Trophoblast cell (in vitro differentiated cells and primary cell): ENCODE data around the gene VTI1A.

Experiments used
- DNase-seq, 2 donors: peaks; one replicate each; pipeline ENCODE4 v3.0.0-alpha.2; 2016
- H2AFZ ChIP-seq: 2 replicates; pipeline ENCODE4 v1.6.1; 2013; ENCODE audit warnings: low read length, moderate library complexity, mild to moderate bottlenecking; ENCODE audit not compliant: insufficient read depth, poor library complexity
- H2AK5ac ChIP-seq: 2 replicates; pipeline ENCODE4 v1.6.1; 2013; ENCODE audit warnings: mild to moderate bottlenecking, low read length
- H2BK120ac ChIP-seq: 2 replicates; pipeline ENCODE4 v1.6.1; 2013; ENCODE audit warnings: low read length, mild to moderate bottlenecking, moderate library complexity; ENCODE audit not compliant: insufficient read depth, poor library complexity
- H2BK12ac ChIP-seq: 2 replicates; pipeline ENCODE4 v1.6.1; 2013; ENCODE audit warnings: mild to moderate bottlenecking, low read length, moderate library complexity
- H2BK5ac ChIP-seq: 2 replicates; pipeline ENCODE4 v1.6.1; 2013; ENCODE audit warnings: low read length, low read depth, moderate library complexity, mild to moderate bottlenecking; ENCODE audit not compliant: poor library complexity
- H3K14ac ChIP-seq: 2 replicates; pipeline ENCODE4 v1.6.1; 2013; ENCODE audit warnings: mild to moderate bottlenecking, low read length
- H3K18ac ChIP-seq: 2 replicates; pipeline ENCODE4 v1.6.1; 2013; ENCODE audit warnings: mild to moderate bottlenecking, low read length
- H3K23ac ChIP-seq: 2 replicates; pipeline ENCODE4 v1.6.1; 2013; ENCODE audit warnings: low read length
- H3K27ac ChIP-seq: 2 replicates; pipeline ENCODE4 v1.5.1; 2013; ENCODE audit warnings: low read depth, mild to moderate bottlenecking, inconsistent platforms, low read length, moderate library complexity
- H3K27me3 ChIP-seq: 2 replicates; pipeline ENCODE4 v1.6.1; 2013; ENCODE audit warnings: inconsistent platforms, mild to moderate bottlenecking, low read length, moderate library complexity; ENCODE audit not compliant: insufficient read depth
- H3K36me3 ChIP-seq, 2 experiments: 1 replicate in 1 of 2; 2 replicates in 1 of 2; pipeline ENCODE4 v1.6.1; 2013; ENCODE audit warnings: low read length in 2 of 2, mild to moderate bottlenecking in 2 of 2, moderate library complexity in 1 of 2; ENCODE audit not compliant: insufficient read depth in 2 of 2, control insufficient read depth in 1 of 2
- H3K4ac ChIP-seq: 2 replicates; pipeline ENCODE4 v1.6.1; 2013; ENCODE audit warnings: low read depth, mild to moderate bottlenecking, low read length, moderate library complexity
- H3K4me1 ChIP-seq, 2 experiments: 1 replicate in 1 of 2; 2 replicates in 1 of 2; pipeline ENCODE4 v1.6.1; 2013; ENCODE audit warnings: low read length in 2 of 2, mild to moderate bottlenecking in 2 of 2, moderate library complexity in 1 of 2; ENCODE audit not compliant: insufficient read depth in 2 of 2, control insufficient read depth in 1 of 2
- H3K4me2 ChIP-seq: 2 replicates; pipeline ENCODE4 v1.6.1; 2013; ENCODE audit warnings: inconsistent platforms, mild to moderate bottlenecking, low read length, moderate library complexity
- H3K4me3 ChIP-seq: 2 replicates; pipeline ENCODE4 v1.5.1; 2013; ENCODE audit warnings: mild to moderate bottlenecking, low read depth, low read length, inconsistent platforms
- H3K79me1 ChIP-seq: one replicate; pipeline ENCODE4 v1.6.1; 2013; ENCODE audit warnings: low read length
- H3K79me2 ChIP-seq: 2 replicates; pipeline ENCODE4 v1.6.1; 2013; ENCODE audit warnings: low read length, mild to moderate bottlenecking; ENCODE audit not compliant: control insufficient read depth, insufficient read depth, poor library complexity
- H3K9ac ChIP-seq: 2 replicates; pipeline ENCODE4 v1.6.1; 2013; ENCODE audit warnings: mild to moderate bottlenecking, low read length
- H3K9me3 ChIP-seq: 2 replicates; pipeline ENCODE4 v1.6.1; 2013; ENCODE audit warnings: low read depth, mild to moderate bottlenecking, control low read depth, inconsistent platforms, low read length; ENCODE audit not compliant: insufficient read depth
- H4K12ac ChIP-seq: 2 replicates; pipeline ENCODE4 v1.6.1; 2013; ENCODE audit warnings: low read depth, mild to moderate bottlenecking, low read length, moderate library complexity
- H4K8ac ChIP-seq: 2 replicates; pipeline ENCODE4 v1.6.1; 2013; ENCODE audit warnings: low read depth, mild to moderate bottlenecking, low read length, moderate library complexity
- H4K91ac ChIP-seq: one replicate; pipeline ENCODE4 v1.6.1; 2013; ENCODE audit warnings: low read depth, mild to moderate bottlenecking, low read length, moderate library complexity
- WGBS: extraction: QIAGEN DNeasy Blood & Tissue Kit; methylation state at CpG from one replicate; pipeline ENCODE4 v1.1.7; 2013; ENCODE audit warnings: missing lambda C conversion rate; ENCODE audit not compliant: insufficient read length, insufficient coverage; ENCODE audit errors: extremely low coverage; 5-methylcytosine and 5-hydroxymethylcytosine counted together

Gene VTI1A

GRCh38 chr10:112678581-112678980 is 231.6 kb downstream of the VTI1A start:
- no peaks in the 10 kb centered on the region for H3K9me3 ChIP-seq
- no peaks in the 10 kb centered on the region for H3K27me3 ChIP-seq
- no CpG with 5 or more reads among the region's 7 CpGs for WGBS
- H2BK120ac ChIP-seq: no peak overlapping the region
- H3K79me1 ChIP-seq: peaks cover 6% of the 10 kb centered on the region
- peaks cover 0 to 8% of the 10 kb centered on the region in 2 experiments for H3K4me1 ChIP-seq
- no peak overlapping the region for H3K14ac ChIP-seq
- no peak overlapping the region for H3K9ac ChIP-seq
- no peak overlapping the region for H3K4ac ChIP-seq
- H4K12ac ChIP-seq: no peak overlapping the region
- no peak overlapping the region for H3K18ac ChIP-seq
- no peak overlapping the region for H2BK5ac ChIP-seq
- H3K36me3 ChIP-seq: peaks cover 0 to 2% of the 10 kb centered on the region in 2 experiments
- peak overlapping the region; percentile 5 for H3K27ac ChIP-seq
- H4K91ac ChIP-seq: peak overlapping the region; percentile 32
- no peak overlapping the region for H2AFZ ChIP-seq
- no peak overlapping the region for H3K4me3 ChIP-seq
- DNase-seq: peak; percentile 53 to 89
- H2AK5ac ChIP-seq: no peak overlapping the region
- no peak overlapping the region for H3K4me2 ChIP-seq
- H3K23ac ChIP-seq: no peak overlapping the region
- no peak overlapping the region for H4K8ac ChIP-seq
- peaks cover 3% of the 10 kb centered on the region for H3K79me2 ChIP-seq
- H2BK12ac ChIP-seq: no peak overlapping the region

- no peak overlapping the region for H2BK5ac ChIP-seq
- no peak overlapping the region for H3K18ac ChIP-seq
- WGBS: no CpG with 5 or more reads among the region's 3 CpGs
- H4K91ac ChIP-seq: no peak overlapping the region
- no peak overlapping the region for H3K27ac ChIP-seq
- no peak overlapping the region for H2BK12ac ChIP-seq
- no peak overlapping the region for H3K4ac ChIP-seq
- DNase-seq: peak in 1 of 2 donors; percentile 42
- H3K4me2 ChIP-seq: no peak overlapping the region
- H3K23ac ChIP-seq: no peak overlapping the region
- no peak overlapping the region for H3K9ac ChIP-seq
- H3K4me1 ChIP-seq: peaks cover 0 to 8% of the 10 kb centered on the region in 2 experiments
- no peaks in the 10 kb centered on the region for H3K9me3 ChIP-seq
- no peak overlapping the region for H2AK5ac ChIP-seq
- H3K79me2 ChIP-seq: peaks cover 3% of the 10 kb centered on the region
- no peak overlapping the region for H2BK120ac ChIP-seq
- no peaks in the 10 kb centered on the region for H3K27me3 ChIP-seq
- H3K36me3 ChIP-seq: peaks cover 0 to 2% of the 10 kb centered on the region in 2 experiments
- H3K4me3 ChIP-seq: no peak overlapping the region
- H4K12ac ChIP-seq: no peak overlapping the region
- H3K14ac ChIP-seq: no peak overlapping the region
- peaks cover 6% of the 10 kb centered on the region for H3K79me1 ChIP-seq
- H4K8ac ChIP-seq: no peak overlapping the region
- no peak overlapping the region for H2AFZ ChIP-seq
Observed at GRCh38 chr10:112678987-112679386, 232.0 kb downstream of the VTI1A start.

- Histone ChIP-seq H2AK5ac (no peak overlapping the region), H2BK120ac (no peak overlapping the region), H4K8ac (no peak overlapping the region), H3K79me1 (peaks cover 6% of the 10 kb centered on the region), H2BK5ac (no peak overlapping the region), H3K79me2 (peaks cover 3% of the 10 kb centered on the region), H3K9ac (no peak overlapping the region), H3K23ac (no peak overlapping the region), H3K9me3 (no peaks in the 10 kb centered on the region), H3K27ac (no peak overlapping the region), H2BK12ac (no peak overlapping the region), H4K91ac (no peak overlapping the region), H3K27me3 (no peaks in the 10 kb centered on the region), H3K4ac (no peak overlapping the region), H4K12ac (no peak overlapping the region), H3K4me2 (no peak overlapping the region), H3K18ac (no peak overlapping the region), H3K14ac (no peak overlapping the region), H2AFZ (no peak overlapping the region), H3K36me3 (peaks cover 0 to 2% of the 10 kb centered on the region in 2 experiments), H3K4me3 (no peak overlapping the region), H3K4me1 (peaks cover 0 to 8% of the 10 kb centered on the region in 2 experiments)
- DNase-seq: no peak
- no CpG with 5 or more reads among the region's 2 CpGs for WGBS
Observed at GRCh38 chr10:112679392-112679791, 232.4 kb downstream of the VTI1A start.

GRCh38 chr10:112680586-112680985 is 233.6 kb downstream of the VTI1A start:
- Histone ChIP-seq H3K23ac (no peak overlapping the region), H4K8ac (no peak overlapping the region), H3K79me2 (peaks cover 3% of the 10 kb centered on the region), H3K27ac (no peak overlapping the region), H3K4me3 (no peak overlapping the region), H2BK12ac (no peak overlapping the region), H2AFZ (no peak overlapping the region), H3K36me3 (peaks cover 0 to 2% of the 10 kb centered on the region in 2 experiments), H3K9me3 (no peaks in the 10 kb centered on the region), H3K9ac (no peak overlapping the region), H2AK5ac (no peak overlapping the region), H3K79me1 (peaks cover 4% of the 10 kb centered on the region), H2BK120ac (no peak overlapping the region), H3K4ac (no peak overlapping the region), H3K4me2 (no peak overlapping the region), H3K18ac (no peak overlapping the region), H3K4me1 (peaks cover 0 to 8% of the 10 kb centered on the region in 2 experiments), H4K91ac (no peak overlapping the region), H3K14ac (no peak overlapping the region), H3K27me3 (no peaks in the 10 kb centered on the region), H2BK5ac (no peak overlapping the region), H4K12ac (no peak overlapping the region)
- DNase-seq: peak in 1 of 2 donors; percentile 58
- WGBS: no CpG with 5 or more reads among the region's 1 CpG
